NK-92 (cell line): ENCODE results near the gene TLN1.

Experiments used
- DNase-seq: peaks from one replicate; lab custom pipeline; 2025; ENCODE audit not compliant: unreplicated experiment; lab: John Stamatoyannopoulos, UW

Gene TLN1

GRCh38 chr9:35711501-35712428 is 20.2 kb downstream of the TLN1 start:
- DNase-seq: no peak

DNA sequence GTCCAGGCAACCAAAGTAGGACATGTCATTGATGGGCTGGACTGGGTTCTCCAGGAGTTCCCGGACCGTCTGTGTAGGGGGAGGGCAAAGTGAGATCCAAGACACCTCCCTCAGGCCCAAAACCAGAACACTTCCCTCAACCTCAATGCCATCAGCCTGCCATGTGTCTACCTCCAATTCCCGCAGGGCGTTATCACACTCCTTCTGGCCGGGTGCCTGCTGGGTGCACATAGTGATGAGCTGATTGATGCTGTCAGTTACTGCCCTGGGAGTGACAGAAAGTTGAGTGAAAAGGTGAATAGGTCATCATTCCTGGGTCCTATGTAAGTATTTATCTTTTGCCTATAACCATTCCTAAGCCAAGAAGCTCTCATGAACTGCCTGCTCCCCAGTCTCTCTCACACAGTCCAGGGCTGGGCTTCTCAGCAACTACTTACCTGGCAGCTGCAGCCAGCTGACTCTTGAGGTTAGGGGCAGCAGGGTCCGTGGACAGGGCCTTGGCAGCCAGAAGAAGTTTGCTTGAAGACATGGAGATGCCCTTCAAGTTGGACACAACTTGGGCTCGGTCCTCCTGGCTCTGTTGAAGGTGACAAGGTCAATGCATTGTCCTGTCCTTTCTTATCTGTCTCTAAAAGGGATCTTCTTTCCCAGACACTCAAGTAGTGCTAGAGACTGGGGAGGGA is 21.0 kb downstream of the TLN1 start:
- DNase-seq: no peak

DNA sequence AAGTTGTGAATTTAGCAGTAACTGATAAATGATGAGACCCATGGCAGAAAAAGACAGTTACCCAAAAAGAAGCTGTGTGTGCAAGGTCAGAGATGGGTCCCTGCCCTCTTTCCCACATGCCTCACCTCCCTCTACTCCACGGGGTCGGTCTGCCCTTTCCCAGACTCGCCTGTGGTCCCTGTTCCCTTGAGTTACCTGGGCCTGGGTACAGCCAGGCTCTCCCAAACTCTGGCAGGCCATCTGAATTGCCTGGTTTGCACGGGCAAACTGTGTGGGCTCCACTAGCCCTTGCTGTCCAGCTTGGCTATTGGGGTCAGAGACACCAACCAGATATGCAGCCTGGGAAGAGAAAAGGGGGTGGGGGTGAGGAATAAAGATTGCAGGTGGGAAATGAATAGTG is 23.8 kb downstream of the TLN1 start:
- DNase-seq: no peak

- DNase-seq: no peak
These were observed 25.0 kb downstream of the TLN1 start for GRCh38 chr9:35706951-35707350.

DNA sequence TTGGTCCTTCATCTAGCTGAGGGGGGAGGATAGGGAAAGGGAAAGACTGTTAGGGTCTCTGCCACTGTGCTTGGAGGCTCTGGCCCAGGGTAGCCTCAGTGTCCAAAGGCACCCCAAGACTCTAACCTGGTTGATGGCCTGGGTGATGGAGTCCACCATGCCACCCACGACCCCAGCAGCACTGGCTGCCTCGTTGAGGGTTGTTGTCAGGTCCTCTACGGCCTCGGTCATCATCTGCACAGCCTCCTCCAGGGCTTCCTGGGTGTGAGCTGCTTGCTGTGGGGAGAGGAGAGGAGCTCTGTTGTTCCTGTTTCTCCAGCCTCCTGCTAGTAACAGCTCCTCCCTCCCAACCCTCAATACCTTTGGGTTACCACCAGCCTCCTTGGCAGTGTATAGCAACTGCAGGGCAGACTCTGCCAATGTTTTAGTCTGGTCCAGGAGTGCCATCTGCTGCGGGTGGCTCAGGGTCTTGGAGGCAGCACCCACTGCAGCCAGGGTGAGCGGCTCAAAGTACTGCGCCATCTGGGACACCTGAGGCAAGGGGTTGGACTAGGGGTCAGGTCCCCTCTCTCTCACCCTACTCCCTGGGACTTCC is 26.1 kb downstream of the TLN1 start:
- no peak for DNase-seq

DNA sequence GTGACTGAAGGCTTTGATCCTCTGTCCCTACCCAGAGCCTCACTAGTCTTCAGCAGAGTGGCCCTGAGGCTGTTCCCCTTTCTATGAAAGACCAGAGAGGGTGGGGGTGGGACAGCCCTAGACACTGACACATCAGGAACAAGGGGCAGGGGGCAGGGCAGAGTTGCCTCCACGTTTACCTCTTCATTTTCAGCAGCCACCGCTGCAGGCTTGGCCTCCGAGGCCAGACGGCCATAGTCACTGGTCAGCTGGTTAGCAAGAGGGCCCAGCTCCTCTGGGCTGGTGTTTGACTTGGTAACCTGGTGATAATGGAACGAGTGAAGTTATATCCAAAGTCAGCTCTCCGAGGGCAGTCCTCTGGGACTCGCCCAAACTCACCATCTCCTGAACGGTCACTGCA is 26.6 kb downstream of the TLN1 start:
- DNase-seq: no peak

GRCh38 chr9:35703906-35704672 is 27.9 kb downstream of the TLN1 start:
- DNase-seq: no peak

DNA sequence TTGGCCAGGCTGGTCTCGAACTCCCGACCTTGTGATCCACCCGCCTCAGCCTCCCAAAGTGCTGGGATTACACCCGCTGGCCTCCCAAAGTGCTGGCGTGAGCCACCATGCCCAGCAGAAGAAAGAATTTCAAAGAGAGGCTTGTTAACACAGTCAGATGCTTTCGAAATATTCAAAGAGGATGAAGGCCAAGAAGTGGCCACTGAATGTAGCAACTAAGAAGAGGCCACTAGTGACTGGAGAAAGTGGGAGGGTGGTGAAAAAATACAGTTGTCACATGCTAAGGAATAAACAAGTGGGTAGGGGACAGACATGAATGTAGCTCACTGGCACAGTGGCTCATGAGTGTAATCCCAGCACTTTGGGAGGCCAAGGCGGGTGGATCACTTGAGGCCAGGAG is 29.3 kb downstream of the TLN1 start:
- no peak for DNase-seq

DNA sequence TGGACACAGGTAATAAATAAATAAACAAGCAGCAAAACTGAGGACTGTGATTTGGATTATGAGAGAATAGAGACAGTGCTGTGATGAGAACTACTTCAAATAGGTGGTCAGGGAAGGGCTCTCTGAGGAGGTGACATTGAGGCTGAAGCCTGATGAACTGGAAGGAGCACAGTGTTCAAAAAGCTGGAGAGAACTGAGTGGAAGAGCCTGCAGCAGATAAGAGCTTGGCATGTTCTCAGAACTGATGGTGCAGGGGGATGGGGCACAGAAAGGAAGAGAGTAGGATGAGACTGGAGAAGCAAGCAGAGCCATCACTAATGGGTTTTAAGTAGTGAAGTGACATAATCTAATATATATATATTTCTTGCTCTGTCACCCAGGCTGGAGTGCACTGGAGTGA is 31.1 kb downstream of the TLN1 start:
- no peak for DNase-seq

DNA sequence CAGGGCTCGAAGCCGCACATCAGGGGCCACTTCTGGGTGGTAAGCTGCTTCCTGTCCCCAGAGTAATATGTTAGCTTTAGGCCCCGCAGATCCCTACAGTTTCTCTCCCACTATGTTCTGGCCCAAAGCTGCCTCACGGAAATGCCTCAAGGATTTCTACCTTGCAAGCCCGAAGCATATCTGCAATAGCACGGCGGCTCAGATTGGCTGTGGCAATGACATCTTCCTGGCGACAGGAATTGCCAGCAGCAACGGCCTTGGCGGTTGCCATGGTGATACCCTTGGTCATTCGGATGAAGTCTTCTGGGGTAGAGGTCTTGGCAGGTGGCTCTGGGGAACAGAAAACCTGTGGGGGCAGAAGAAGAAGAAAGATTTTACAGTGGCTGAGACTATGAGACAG is 32.0 kb downstream of the TLN1 start:
- no peak for DNase-seq

DNA sequence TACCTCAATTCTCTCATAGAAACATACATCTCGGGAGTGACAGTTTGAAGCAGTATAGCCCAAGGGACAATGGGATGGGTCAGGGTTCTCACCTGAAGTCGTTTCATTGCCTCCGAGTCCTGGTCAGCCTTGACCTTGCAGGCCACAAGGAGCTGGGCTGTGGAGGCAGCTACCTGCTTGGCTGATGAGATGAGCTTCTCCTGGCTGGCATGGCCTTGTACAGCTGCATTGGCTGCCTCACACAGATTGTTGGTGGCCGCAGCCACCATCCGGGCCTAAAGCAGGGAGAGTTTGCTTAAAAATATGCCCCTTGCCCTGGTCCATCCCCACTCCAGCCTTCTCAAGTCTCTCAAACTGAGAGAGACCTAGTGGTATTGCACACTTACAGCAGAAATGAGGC is 33.8 kb downstream of the TLN1 start:
- no peak for DNase-seq

- no peak for DNase-seq
These were observed 34.5 kb downstream of the TLN1 start for GRCh38 chr9:35697486-35697885.

GRCh38 chr9:35696520-35697215 is 35.3 kb downstream of the TLN1 start:
- DNase-seq: no peak

GRCh38 chr9:35695943-35696401 is 36.0 kb downstream of the TLN1 start:
- no peak for DNase-seq

DNA sequence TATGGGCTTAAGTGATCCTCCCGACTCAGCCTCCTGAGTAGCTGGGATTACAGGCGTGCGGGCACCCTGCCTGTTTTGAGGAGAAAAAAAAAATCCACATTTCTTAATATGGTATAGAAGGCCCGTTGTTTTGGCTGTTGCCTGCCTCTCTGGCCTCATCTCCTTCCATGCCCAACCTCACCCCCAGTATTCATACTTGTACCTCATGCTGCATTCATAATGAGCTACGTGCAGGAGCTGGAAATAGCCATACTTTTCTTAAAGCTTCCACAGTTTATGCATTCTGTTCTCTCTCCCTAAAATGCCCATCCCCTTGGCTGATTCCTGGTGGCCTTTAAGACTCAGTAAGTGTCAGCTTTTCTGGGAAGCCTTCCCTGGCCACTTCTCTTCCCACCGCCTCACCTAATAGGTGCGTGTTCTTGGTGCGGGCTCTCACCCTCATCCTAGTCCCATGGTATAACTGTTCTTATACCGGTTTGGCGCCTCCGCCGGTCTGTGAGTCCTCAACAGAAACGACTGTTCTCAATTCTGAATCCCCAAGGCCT is 40.2 kb downstream of the TLN1 start:
- DNase-seq: no peak

DNA sequence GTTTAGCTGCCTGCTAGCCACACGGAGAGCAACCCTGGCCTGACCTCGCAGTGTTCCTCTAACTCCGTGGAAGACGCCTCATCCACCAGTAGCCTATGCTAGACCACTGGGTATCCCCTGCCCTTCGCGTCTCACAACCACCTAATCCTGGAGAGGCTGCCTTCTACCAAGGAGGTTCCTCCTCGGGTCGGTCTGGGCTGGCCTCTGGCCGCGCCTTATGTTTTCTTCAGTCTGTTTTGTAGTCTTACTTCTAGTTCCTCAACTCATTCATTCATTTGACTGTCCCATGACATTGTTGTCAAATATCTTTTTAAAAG is 40.7 kb downstream of the TLN1 start:
- no peak for DNase-seq

- DNase-seq: no peak
These were observed 41.2 kb downstream of the TLN1 start for GRCh38 chr9:35690614-35691333.

DNA sequence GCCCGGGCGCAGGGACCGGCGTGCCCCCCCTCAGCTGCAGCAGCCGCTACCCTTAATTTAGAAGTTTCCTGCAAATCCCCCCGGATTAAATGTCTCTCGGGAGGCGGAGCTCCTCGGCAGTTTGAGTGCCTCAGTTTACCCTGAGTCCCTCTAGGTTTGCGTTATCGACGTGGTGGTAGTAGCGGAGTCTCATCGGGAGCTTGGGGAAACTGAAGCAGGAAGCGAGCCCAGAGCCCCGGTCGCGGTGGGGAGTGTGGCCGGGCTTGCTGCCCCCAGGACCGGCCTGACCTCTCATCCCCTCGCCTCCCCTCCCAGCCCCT is 41.7 kb downstream of the TLN1 start:
- no peak for DNase-seq

- DNase-seq: no peak
These were observed 42.3 kb downstream of the TLN1 start, which contains the start of gene TPM2 for GRCh38 chr9:35689542-35690293. Gene TPM2 (minus strand): TSS chr9:35689925. CDS start chr9:35689817, 108 bp downstream.
